Astrocyte (in vitro differentiated cells and primary cell): Measurements from ENCODE around the gene RNF6. TPM values are rescaled to one million over a fixed set of nuclear protein-coding genes. Genes with fewer than 3 reads are reported as not detected.

Source experiments
- DNase-seq: peaks from one replicate; pipeline ENCODE4 v3.0.0-alpha.2; 2010; ENCODE audit warnings: low read depth
- FAIRE-seq: peaks from 2 replicates; lab custom pipeline; 2011; peaks lifted over from hg19 to GRCh38; lab: Jason Lieb, UNC
- H2AFZ ChIP-seq: 2 replicates; pipeline ENCODE4 v1.6.0; 2012; ENCODE audit warnings: low read depth, low read length, inconsistent platforms
- H3K27ac ChIP-seq: 2 replicates; pipeline ENCODE4 v1.5.1; 2011; ENCODE audit warnings: low read depth, low read length, inconsistent platforms
- H3K27me3 ChIP-seq: 2 replicates; pipeline ENCODE4 v1.6.0; 2011; ENCODE audit warnings: low read length, inconsistent platforms; ENCODE audit not compliant: insufficient read depth
- H3K36me3 ChIP-seq: 2 replicates; pipeline ENCODE4 v1.5.1; 2011; ENCODE audit warnings: low read length, inconsistent platforms; ENCODE audit not compliant: insufficient read depth
- H3K4me1 ChIP-seq: 2 replicates; pipeline ENCODE4 v1.5.1; 2011; ENCODE audit warnings: low read length, inconsistent platforms; ENCODE audit not compliant: insufficient read depth
- H3K4me2 ChIP-seq: 2 replicates; pipeline ENCODE4 v1.6.0; 2012; ENCODE audit warnings: low read length, inconsistent platforms
- H3K4me3 ChIP-seq: 2 replicates; pipeline ENCODE4 v1.5.1; 2011; ENCODE audit warnings: low read depth, mild to moderate bottlenecking, low read length, inconsistent platforms; ENCODE audit not compliant: insufficient read depth
- H3K79me2 ChIP-seq: 2 replicates; pipeline ENCODE4 v1.6.0; 2012; ENCODE audit warnings: mild to moderate bottlenecking, low read length, inconsistent platforms; ENCODE audit not compliant: insufficient read depth
- H3K9ac ChIP-seq: 2 replicates; pipeline ENCODE4 v1.6.0; 2012; ENCODE audit warnings: mild to moderate bottlenecking, low read length, inconsistent platforms
- H3K9me3 ChIP-seq: 2 replicates; pipeline ENCODE4 v1.5.1; 2012; ENCODE audit warnings: low read depth, mild to moderate bottlenecking, low read length, inconsistent platforms; ENCODE audit not compliant: insufficient read depth
- H4K20me1 ChIP-seq: 2 replicates; pipeline ENCODE4 v1.6.0; 2012; ENCODE audit warnings: low read length, inconsistent platforms; ENCODE audit not compliant: insufficient read depth
- H3K27ac Mint-ChIP-seq: one replicate; pipeline ENCODE4 v1.8.0; 2021; ENCODE audit warnings: mild to moderate bottlenecking, mixed read lengths; ENCODE audit not compliant: unreplicated experiment
- H3K27me3 Mint-ChIP-seq: one replicate; pipeline ENCODE4 v1.8.0; 2021; ENCODE audit warnings: low read depth, mixed read lengths; ENCODE audit not compliant: unreplicated experiment
- H3K36me3 Mint-ChIP-seq: one replicate; pipeline ENCODE4 v1.8.0; 2021; ENCODE audit warnings: low read depth, mixed read lengths; ENCODE audit not compliant: unreplicated experiment
- H3K4me1 Mint-ChIP-seq: one replicate; pipeline ENCODE4 v1.8.0; 2021; ENCODE audit warnings: low read depth, mixed read lengths; ENCODE audit not compliant: unreplicated experiment
- H3K4me3 Mint-ChIP-seq: one replicate; pipeline ENCODE4 v1.8.0; 2021; ENCODE audit warnings: mild to moderate bottlenecking, moderate library complexity, mixed read lengths; ENCODE audit not compliant: unreplicated experiment
- H3K9me3 Mint-ChIP-seq: one replicate; pipeline ENCODE4 v1.8.0; 2021; ENCODE audit warnings: mild to moderate bottlenecking, mixed read lengths; ENCODE audit not compliant: unreplicated experiment
- CTCF ChIP-seq: IDR thresholded peaks from 2 replicates; pipeline ENCODE4 v1.5.1; 2011; ENCODE audit warnings: low read depth, mild to moderate bottlenecking, inconsistent platforms, low read length, moderate library complexity; ENCODE audit not compliant: insufficient read depth
- EZH2 ChIP-seq: IDR thresholded peaks from 2 replicates; pipeline ENCODE4 v1.6.1; 2012; ENCODE audit warnings: mild to moderate bottlenecking, low read length, inconsistent platforms; ENCODE audit not compliant: insufficient read depth
- total RNA-seq: library from RNA; stranded (reverse); gene quantifications from 2 replicates; pipeline ENCODE4 v1.2.1, GENCODE V29; 2021

RNF6 gene
- total RNA-seq, 1 donor from 2014 or later, result 51.7 TPM

- Histone ChIP-seq H4K20me1 (no peaks in the 10 kb centered on the region), H3K9ac (no peak overlapping the region), H3K27ac (no peak overlapping the region), H3K4me3 (no peak overlapping the region), H3K4me1 (no peaks in the 10 kb centered on the region), H3K27me3 (no peaks in the 10 kb centered on the region), H3K36me3 (no peaks in the 10 kb centered on the region), H3K4me2 (no peak overlapping the region), H2AFZ (no peak overlapping the region), H3K9me3 (no peaks in the 10 kb centered on the region), H3K79me2 (no peaks in the 10 kb centered on the region)
- TF ChIP-seq CTCF (no peak), EZH2 (no peak)
- Mint-ChIP-seq H3K27ac (no peak overlapping the region), H3K9me3 (peaks cover 2% of the 10 kb centered on the region), H3K4me1 (peaks cover 1% of the 10 kb centered on the region), H3K4me3 (no peak overlapping the region), H3K27me3 (peaks cover 9% of the 10 kb centered on the region), H3K36me3 (peaks cover 1% of the 10 kb centered on the region)
- DNase-seq, result no peak
- no peak for FAIRE-seq
Observed at GRCh38 chr13:26183416-26183815, 38.7 kb downstream of the RNF6 start.

- Mint-ChIP-seq H3K27ac (no peak overlapping the region), H3K9me3 (peaks cover 2% of the 10 kb centered on the region), H3K27me3 (peaks cover 18% of the 10 kb centered on the region), H3K4me3 (no peak overlapping the region), H3K36me3 (no peaks in the 10 kb centered on the region), H3K4me1 (peaks cover 1% of the 10 kb centered on the region)
- Histone ChIP-seq H3K27ac (no peak overlapping the region), H3K79me2 (no peaks in the 10 kb centered on the region), H3K9me3 (no peaks in the 10 kb centered on the region), H3K9ac (no peak overlapping the region), H3K4me2 (no peak overlapping the region), H2AFZ (no peak overlapping the region), H3K36me3 (no peaks in the 10 kb centered on the region), H3K27me3 (peaks cover 4% of the 10 kb centered on the region), H3K4me1 (no peaks in the 10 kb centered on the region), H3K4me3 (no peak overlapping the region), H4K20me1 (no peaks in the 10 kb centered on the region)
- no peak for TF ChIP-seq EZH2
- no peak for TF ChIP-seq CTCF
- FAIRE-seq, result no peak
- DNase-seq, result no peak
Observed at GRCh38 chr13:26179344-26179743, 42.8 kb downstream of the RNF6 start.

- Histone ChIP-seq H3K4me1 (no peaks in the 10 kb centered on the region), H3K4me3 (no peak overlapping the region), H3K27me3 (no peaks in the 10 kb centered on the region), H3K9ac (no peak overlapping the region), H3K4me2 (no peak overlapping the region), H4K20me1 (no peaks in the 10 kb centered on the region), H3K27ac (no peak overlapping the region), H3K79me2 (no peaks in the 10 kb centered on the region), H2AFZ (no peak overlapping the region), H3K9me3 (no peaks in the 10 kb centered on the region), H3K36me3 (no peaks in the 10 kb centered on the region)
- FAIRE-seq (no peak), DNase-seq (no peak)
- Mint-ChIP-seq H3K4me1 (peaks cover 7% of the 10 kb centered on the region), H3K27ac (no peak overlapping the region), H3K36me3 (no peaks in the 10 kb centered on the region), H3K9me3 (no peaks in the 10 kb centered on the region), H3K27me3 (no peaks in the 10 kb centered on the region), H3K4me3 (no peak overlapping the region)
- TF ChIP-seq EZH2 (no peak), CTCF (no peak)
Observed at GRCh38 chr13:26168835-26169234, 53.3 kb downstream of the RNF6 start.
